ENCODE results near the gene RBM33.
A peak's percentile ranks its signal among the peaks of the same experiment; 100 is the strongest.

The RBM33 gene

DNA sequence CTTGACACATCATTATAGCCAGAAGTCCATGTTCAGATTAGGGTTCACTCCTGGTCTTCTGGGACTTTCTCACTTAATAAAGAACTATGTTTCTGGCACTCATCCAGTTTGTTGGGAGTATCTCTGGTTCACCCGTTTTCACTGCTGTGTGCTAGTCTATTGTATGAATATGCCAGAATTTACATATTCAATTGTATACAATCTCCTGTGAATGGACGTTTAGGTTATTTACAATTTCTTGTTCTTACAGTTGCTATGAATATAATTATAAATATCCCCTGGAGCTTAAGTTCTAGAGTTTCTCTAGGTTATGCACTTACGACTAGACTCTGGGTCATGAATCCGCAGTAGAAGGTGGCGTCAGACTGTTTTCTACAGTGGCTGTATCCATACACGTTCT lies 20.0 kb upstream of the RBM33 start:
- no peak for DNase-seq

- DNase-seq: no peak
Observed at GRCh38 chr7:155625557-155625956, 18.9 kb upstream of the RBM33 start.

- DNase-seq: no peak
Observed at GRCh38 chr7:155629171-155629570, 15.3 kb upstream of the RBM33 start.

DNA sequence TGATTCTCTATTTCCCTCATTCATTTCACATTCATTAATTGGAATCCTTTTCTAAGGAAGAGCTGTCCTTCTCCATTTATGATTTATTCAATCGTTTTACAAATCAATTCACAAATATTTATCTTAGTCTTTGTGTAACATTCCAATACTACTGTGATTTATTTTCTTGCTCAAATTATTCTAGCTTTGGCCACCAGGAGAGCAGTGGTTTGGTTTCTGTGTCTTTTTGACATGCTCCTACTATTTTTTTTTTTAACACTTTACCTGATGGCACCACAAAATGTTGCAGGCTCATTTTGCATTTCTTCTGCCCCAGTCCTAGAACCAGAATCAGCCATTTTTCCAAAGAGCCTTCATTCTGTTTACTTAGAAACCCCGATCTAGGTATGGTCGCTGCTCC lies 13.3 kb upstream of the RBM33 start:
- DNase-seq: no peak

GRCh38 chr7:155635817-155636216 lies 8.6 kb upstream of the RBM33 start:
- DNase-seq: no peak

DNA sequence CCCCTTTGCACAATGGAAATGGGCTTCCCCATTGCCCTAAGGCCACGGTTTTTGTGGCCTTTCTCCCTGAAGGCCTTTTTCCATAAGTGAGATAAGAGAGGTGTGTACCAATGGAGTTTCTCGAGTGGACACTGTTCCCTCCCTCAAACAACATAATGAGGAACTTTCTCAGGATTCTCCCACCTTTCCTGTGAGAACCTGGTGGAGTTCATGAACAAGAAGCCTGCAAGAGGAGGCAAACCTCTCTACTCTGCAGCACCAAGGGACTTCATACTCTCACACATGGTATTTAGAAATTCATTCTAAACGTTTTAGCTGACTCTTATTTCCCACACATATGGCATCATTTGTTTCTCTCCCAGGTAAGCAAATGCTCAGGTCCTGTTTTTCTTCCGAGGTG lies 7.3 kb upstream of the RBM33 start:
- DNase-seq: no peak

GRCh38 chr7:155638366-155638765 lies 6.1 kb upstream of the RBM33 start:
- no peak for DNase-seq

DNA sequence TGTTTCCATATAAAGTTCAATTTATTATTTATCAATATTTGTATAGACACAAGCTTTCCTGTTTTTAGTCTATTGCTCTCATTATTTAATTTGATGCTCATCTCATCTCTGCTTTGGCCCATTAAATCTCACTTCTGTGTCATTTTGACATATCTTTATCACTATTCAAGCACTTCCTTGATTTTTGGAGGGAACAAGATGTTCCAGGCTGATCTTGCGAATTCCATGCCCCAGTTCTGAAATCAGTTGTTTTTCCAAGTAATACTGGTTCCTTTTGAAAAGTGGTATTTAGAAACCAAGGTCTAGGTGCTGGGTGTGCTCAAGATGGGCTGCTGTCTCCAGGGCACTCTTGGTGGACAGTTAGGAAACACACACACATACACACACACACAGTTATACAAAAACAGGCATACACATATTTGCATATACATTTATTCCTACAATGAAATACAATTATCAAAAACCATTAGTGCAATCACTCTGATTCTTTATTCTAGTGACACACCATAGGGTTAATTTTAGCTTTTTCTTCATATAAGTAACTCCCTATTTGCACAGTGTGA lies 4.4 kb upstream of the RBM33 start:
- DNase-seq: no peak

DNA sequence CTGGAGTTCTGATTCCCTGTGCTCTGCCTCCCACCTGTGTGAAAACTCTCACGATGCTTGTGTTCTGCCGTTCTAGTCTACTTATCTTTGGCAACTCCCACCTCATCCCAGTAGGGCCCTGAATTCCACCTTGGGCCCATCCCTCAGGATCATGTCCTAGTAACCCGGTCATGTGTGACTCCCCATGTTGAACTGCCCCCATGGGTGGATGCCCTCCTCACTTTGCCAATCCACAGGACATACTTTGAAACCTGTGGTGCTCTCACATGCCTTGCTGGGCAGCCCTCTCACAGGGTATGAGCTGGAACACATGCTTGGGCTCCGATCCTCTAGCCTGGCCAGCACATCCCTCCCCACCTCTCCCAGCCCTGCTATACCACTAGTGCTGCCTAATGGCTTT lies 3.8 kb upstream of the RBM33 start:
- no peak for DNase-seq

GRCh38 chr7:155643804-155644177 lies 670 bp upstream of the RBM33 start:
- no peak for DNase-seq

GRCh38 chr7:155644971-155645509 lies 579 bp downstream of the RBM33 start:
- DNase-seq: peak in 1 of 3 experiments; percentile 83

- no peak for DNase-seq
Observed at GRCh38 chr7:155645662-155646061, 1.2 kb downstream of the RBM33 start.

- no peak for DNase-seq
Observed at GRCh38 chr7:155646669-155647068, 2.2 kb downstream of the RBM33 start.

GRCh38 chr7:155647302-155647701 lies 2.8 kb downstream of the RBM33 start:
- no peak for DNase-seq

DNA sequence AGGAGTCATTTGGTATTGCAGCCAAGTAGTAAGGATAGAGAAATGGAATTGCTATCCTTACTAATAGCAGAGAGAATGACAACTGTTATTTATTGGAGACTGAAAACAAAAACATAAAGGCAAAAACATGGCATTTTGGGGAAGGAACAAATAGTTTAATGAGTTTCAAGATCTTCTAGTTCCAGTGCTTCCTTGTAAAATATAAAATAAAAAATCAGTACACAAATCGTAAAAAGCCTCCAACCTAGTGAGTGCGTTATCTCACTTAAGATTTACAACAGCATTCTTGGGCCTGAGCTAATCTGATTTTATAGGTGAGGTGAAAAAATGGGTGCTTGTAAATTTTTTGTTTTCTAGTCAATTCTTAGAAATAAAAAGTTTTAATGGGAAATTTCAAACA lies 3.3 kb downstream of the RBM33 start:
- DNase-seq: no peak

- DNase-seq: peak in 1 of 3 experiments; percentile 15
Observed at GRCh38 chr7:155648752-155649339, 4.4 kb downstream of the RBM33 start.

DNA sequence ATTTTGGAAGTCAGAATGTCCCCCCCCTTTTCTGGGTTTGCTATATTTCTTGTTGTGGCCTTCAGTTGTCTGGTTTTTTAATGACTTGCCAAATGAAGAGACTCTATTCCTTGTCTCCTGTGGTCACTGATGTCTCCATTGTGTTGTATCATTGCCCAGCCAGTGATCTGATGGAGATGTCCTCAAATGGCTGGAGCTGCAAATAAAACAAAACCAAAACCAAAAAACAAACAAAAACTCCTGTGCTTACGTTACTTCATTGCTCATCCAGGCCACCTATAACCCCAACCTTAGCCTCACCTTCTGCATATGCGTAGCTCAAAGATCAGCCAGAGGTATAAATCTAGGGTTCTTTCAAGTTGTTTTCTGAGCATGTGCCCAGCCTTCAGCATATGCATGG lies 5.1 kb downstream of the RBM33 start:
- no peak for DNase-seq

- no peak for DNase-seq
Observed at GRCh38 chr7:155652156-155653114, 8.0 kb downstream of the RBM33 start.

GRCh38 chr7:155653803-155654202 lies 9.3 kb downstream of the RBM33 start:
- no peak for DNase-seq

DNA sequence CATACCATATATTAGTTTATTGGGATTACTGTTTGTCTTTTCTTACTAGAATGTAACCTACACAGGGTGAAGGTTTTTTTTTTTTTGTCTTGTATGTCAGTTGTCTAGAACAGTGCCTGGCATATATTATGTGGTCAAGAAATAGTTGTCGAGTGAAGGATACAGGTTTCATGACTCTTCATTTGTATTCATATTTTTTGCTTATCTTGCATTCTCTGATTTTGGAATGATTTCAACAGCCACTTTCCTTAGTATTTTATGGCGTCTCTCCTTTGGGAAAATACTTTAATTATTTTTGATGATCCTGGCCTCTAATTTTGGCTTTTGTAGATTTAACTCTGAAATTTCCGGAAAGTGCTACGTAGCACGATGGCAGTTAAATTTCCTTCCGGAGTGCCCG lies 12.4 kb downstream of the RBM33 start:
- no peak for DNase-seq

- DNase-seq: no peak
Observed at GRCh38 chr7:155660059-155660757, 15.7 kb downstream of the RBM33 start.

GRCh38 chr7:155660758-155661093 lies 16.3 kb downstream of the RBM33 start:
- no peak for DNase-seq

GRCh38 chr7:155662343-155663043 lies 18.0 kb downstream of the RBM33 start:
- DNase-seq: no peak
